NCI-H345 treated with DMSO at 0.1 percent for 48 hours (cell line): ENCODE data around the gene ATOX1.

Source experiments
- DNase-seq: peaks from one replicate; lab custom pipeline; 2025; ENCODE audit not compliant: unreplicated experiment; lab: John Stamatoyannopoulos, UW

ATOX1 gene

GRCh38 chr5:151770383-151771258 is 12.2 kb upstream of the ATOX1 start:
- peak; percentile 59 for DNase-seq

- no peak for DNase-seq
These were observed 8.5 kb upstream of the ATOX1 start for GRCh38 chr5:151766975-151767374.

GRCh38 chr5:151764801-151765200 is 6.4 kb upstream of the ATOX1 start:
- DNase-seq, result no peak

GRCh38 chr5:151758141-151758429 is 346 bp downstream of the ATOX1 start:
- no peak for DNase-seq

- DNase-seq, result no peak
These were observed 944 bp downstream of the ATOX1 start for GRCh38 chr5:151757233-151758140.

- DNase-seq, result no peak
These were observed 3.0 kb downstream of the ATOX1 start for GRCh38 chr5:151755383-151755782.

- no peak for DNase-seq
These were observed 6.8 kb downstream of the ATOX1 start for GRCh38 chr5:151751593-151751992.

- DNase-seq, result no peak
These were observed 7.3 kb downstream of the ATOX1 start for GRCh38 chr5:151751091-151751490.

- no peak for DNase-seq
These were observed 8.3 kb downstream of the ATOX1 start for GRCh38 chr5:151750121-151750520.

GRCh38 chr5:151745071-151745705 is 13.2 kb downstream of the ATOX1 start:
- DNase-seq, result no peak

- DNase-seq, result no peak
These were observed 14.9 kb downstream of the ATOX1 start for GRCh38 chr5:151743530-151743929.

GRCh38 chr5:151742870-151743294 is 15.5 kb downstream of the ATOX1 start:
- DNase-seq, result peak; percentile 17

GRCh38 chr5:151741678-151742423 is 16.6 kb downstream of the ATOX1 start:
- DNase-seq, result no peak

GRCh38 chr5:151740958-151741373 is 17.5 kb downstream of the ATOX1 start:
- no peak for DNase-seq

- peak; percentile 61 for DNase-seq
These were observed 18.0 kb downstream of the ATOX1 start for GRCh38 chr5:151740336-151740942.

- DNase-seq, result no peak
These were observed 18.5 kb downstream of the ATOX1 start for GRCh38 chr5:151739939-151740335.

GRCh38 chr5:151739395-151739794 is 19.0 kb downstream of the ATOX1 start:
- no peak for DNase-seq

GRCh38 chr5:151738125-151738848 is 20.1 kb downstream of the ATOX1 start:
- no peak for DNase-seq

GRCh38 chr5:151737431-151737830 is 21.0 kb downstream of the ATOX1 start:
- no peak for DNase-seq

- DNase-seq, result no peak
These were observed 22.8 kb downstream of the ATOX1 start for GRCh38 chr5:151735646-151736045.
